Neuronal stem cell (in vitro differentiated cells): Measurements from ENCODE around the gene SRCAP.

ENCODE experiments used
- DNase-seq: peaks from one replicate; pipeline ENCODE4 v3.0.0-alpha.2; 2013; ENCODE audit warnings: low spot score
- H2AFZ ChIP-seq: one replicate; pipeline ENCODE4 v1.6.1; 2013; ENCODE audit warnings: mild to moderate bottlenecking, low read length, inconsistent platforms
- H2AK5ac ChIP-seq: 2 replicates; pipeline ENCODE4 v1.6.1; 2013; ENCODE audit warnings: low read depth, mild to moderate bottlenecking, inconsistent platforms, low read length, moderate library complexity, mixed read lengths
- H2BK120ac ChIP-seq: 2 replicates; pipeline ENCODE4 v1.6.1; 2013; ENCODE audit warnings: low read depth, mild to moderate bottlenecking, inconsistent platforms, low read length, moderate library complexity, mixed read lengths
- H2BK12ac ChIP-seq: one replicate; pipeline ENCODE4 v1.6.1; 2013; ENCODE audit warnings: low read length, inconsistent platforms
- H2BK15ac ChIP-seq: 2 replicates; pipeline ENCODE4 v1.6.1; 2013; ENCODE audit warnings: mild to moderate bottlenecking, low read length, inconsistent platforms, mixed read lengths
- H2BK5ac ChIP-seq: one replicate; pipeline ENCODE4 v1.6.1; 2013; ENCODE audit warnings: inconsistent platforms, mild to moderate bottlenecking, low read length, moderate library complexity
- H3K14ac ChIP-seq: one replicate; pipeline ENCODE4 v1.6.1; 2013; ENCODE audit warnings: low read length, inconsistent platforms
- H3K18ac ChIP-seq: 2 replicates; pipeline ENCODE4 v1.6.1; 2013; ENCODE audit warnings: low read length, inconsistent platforms
- H3K23ac ChIP-seq: 2 replicates; pipeline ENCODE4 v1.6.1; 2013; ENCODE audit warnings: low read depth, mild to moderate bottlenecking, mixed read lengths, low read length, inconsistent platforms; ENCODE audit not compliant: poor library complexity
- H3K27ac ChIP-seq: replicated peaks from 3 replicates; pipeline ENCODE4 v1.5.1; 2013; ENCODE audit warnings: low read length, inconsistent platforms
- H3K27me3 ChIP-seq, 3 experiments: 2 replicates each; pipeline ENCODE4 v1.6.1; 2013; ENCODE audit warnings: low read length in 3 of 3, mild to moderate bottlenecking in 2 of 3, inconsistent platforms in 1 of 3, low read depth in 1 of 3, mixed read lengths in 1 of 3, moderate library complexity in 1 of 3; ENCODE audit not compliant: control insufficient read depth in 3 of 3, insufficient read depth in 3 of 3
- H3K36me3 ChIP-seq, 2 donors: replicated peaks in 1 of 2; 2 replicates each; pipeline ENCODE4 v1.6.1; 2013; ENCODE audit warnings: low read length in 2 of 2; ENCODE audit not compliant: control insufficient read depth in 2 of 2, insufficient read depth in 2 of 2
- H3K4ac ChIP-seq: 2 replicates; pipeline ENCODE4 v1.6.1; 2013; ENCODE audit warnings: inconsistent platforms, mild to moderate bottlenecking, low read length, moderate library complexity
- H3K4me1 ChIP-seq, 2 donors: 1 replicate in 1 of 2; 2 replicates in 1 of 2; pipeline ENCODE4 v1.6.1; 2013; ENCODE audit warnings: low read length in 2 of 2, low read depth in 1 of 2; ENCODE audit not compliant: control insufficient read depth in 2 of 2, insufficient read depth in 1 of 2
- H3K4me2 ChIP-seq: one replicate; pipeline ENCODE4 v1.6.1; 2013; ENCODE audit warnings: mild to moderate bottlenecking, low read length, inconsistent platforms; ENCODE audit not compliant: insufficient read depth, poor library complexity, severe bottlenecking
- H3K4me3 ChIP-seq, 2 donors: 2 replicates each; pipeline ENCODE4 v1.5.1; 2013; ENCODE audit warnings: low read length in 2 of 2, mild to moderate bottlenecking in 2 of 2, inconsistent platforms in 1 of 2, moderate library complexity in 1 of 2
- H3K79me1 ChIP-seq: one replicate; pipeline ENCODE4 v1.6.1; 2013; ENCODE audit warnings: low read depth, mild to moderate bottlenecking, inconsistent platforms, low read length, moderate library complexity
- H3K9ac ChIP-seq: one replicate; pipeline ENCODE4 v1.6.1; 2013; ENCODE audit warnings: mild to moderate bottlenecking, low read depth, low read length, inconsistent platforms; ENCODE audit not compliant: poor library complexity
- H3K9me3 ChIP-seq, 2 donors: replicated peaks in 1 of 2; 2 replicates each; pipeline versions ENCODE3 to v1.6.1; 2013; ENCODE audit warnings: low read length in 2 of 2, mild to moderate bottlenecking in 2 of 2, inconsistent platforms in 1 of 2, low read depth in 1 of 2, mixed read lengths in 1 of 2, moderate library complexity in 1 of 2; ENCODE audit not compliant: control insufficient read depth in 2 of 2, insufficient read depth in 1 of 2
- H4K8ac ChIP-seq: one replicate; pipeline ENCODE4 v1.6.1; 2013; ENCODE audit warnings: low read depth, mild to moderate bottlenecking, inconsistent platforms, low read length, moderate library complexity
- H4K91ac ChIP-seq: one replicate; pipeline ENCODE4 v1.6.1; 2013; ENCODE audit warnings: low read length, low read depth, mild to moderate bottlenecking, inconsistent platforms; ENCODE audit not compliant: poor library complexity
- WGBS, 2 donors: extraction: QIAGEN DNeasy Blood & Tissue Kit; methylation state at CpG; one replicate each; pipeline ENCODE4 v1.1.7; 2013; ENCODE audit warnings: missing lambda C conversion rate in 2 of 2, mixed read lengths in 1 of 2; ENCODE audit not compliant: insufficient read length in 2 of 2, insufficient replicate concordance in 1 of 2; ENCODE audit errors: extremely low coverage in 2 of 2; 5-methylcytosine and 5-hydroxymethylcytosine counted together

The SRCAP gene

DNA sequence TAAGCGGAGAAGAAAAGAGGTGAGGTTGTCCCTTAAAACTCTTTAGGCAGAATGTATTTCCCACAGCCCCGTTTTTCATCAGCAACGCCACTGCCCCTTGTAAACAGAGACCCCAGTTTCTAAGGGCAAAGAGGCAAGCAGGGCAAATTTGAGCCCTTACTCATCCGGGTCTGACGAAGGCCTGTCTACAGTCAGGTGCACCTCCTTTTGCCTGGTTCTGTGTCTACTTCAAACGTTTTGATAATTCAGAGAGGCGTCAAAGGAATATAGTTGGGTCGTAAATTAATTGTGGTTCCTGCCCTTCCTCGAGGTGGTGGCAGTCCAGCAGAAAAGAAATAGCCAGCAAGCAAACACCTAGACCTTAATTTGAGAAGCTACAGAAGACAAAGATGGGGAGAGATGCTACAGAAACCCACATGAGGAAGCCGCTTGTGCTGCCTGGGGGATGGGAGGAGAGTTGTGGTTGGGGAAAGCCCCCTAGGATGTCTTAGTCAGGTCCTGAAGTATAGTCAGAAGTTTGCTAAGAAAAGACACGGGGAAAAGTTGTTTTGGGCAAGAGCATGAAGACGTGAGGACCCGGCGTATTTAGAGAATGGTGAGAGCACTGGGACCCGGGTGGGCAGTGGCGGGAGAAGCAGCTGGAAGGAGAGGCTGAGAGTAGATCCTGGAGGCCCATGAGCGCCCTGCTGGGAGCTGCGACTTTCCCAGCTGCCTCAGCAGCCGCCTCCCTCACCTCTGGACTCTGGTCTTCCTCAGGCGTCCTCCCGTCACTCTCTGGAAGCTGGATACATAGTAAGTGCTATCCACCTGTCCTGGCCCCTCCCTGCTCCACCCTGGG, 38.3 kb upstream of the SRCAP start:
- Histone ChIP-seq H2BK120ac (no peak overlapping the region), H3K36me3 (peaks cover 47 to 66% of the 10 kb centered on the region in 2 donors), H3K27ac (no peak overlapping the region), H3K9ac (no peak overlapping the region), H2BK15ac (no peak overlapping the region), H3K4me2 (peak overlapping the region; percentile 91), H3K4me1 (peaks cover 9 to 23% of the 10 kb centered on the region in 2 donors), H3K4me3 (peak overlapping the region; percentile 17 to 70), H3K27me3 (no peaks in the 10 kb centered on the region), H3K9me3 (no peaks in the 10 kb centered on the region), H3K79me1 (peaks cover 7% of the 10 kb centered on the region), H2AFZ (no peak overlapping the region), H4K8ac (no peak overlapping the region), H2BK12ac (no peak overlapping the region), H4K91ac (no peak overlapping the region), H3K18ac (no peak overlapping the region), H3K23ac (no peak overlapping the region), H2AK5ac (no peak overlapping the region), H3K4ac (no peak overlapping the region), H2BK5ac (peak overlapping the region; percentile 72), H3K14ac (no peak overlapping the region)
- no CpG with 5 or more reads among the region's 21 CpGs for WGBS, 2 donors
- DNase-seq, result no peak

DNA sequence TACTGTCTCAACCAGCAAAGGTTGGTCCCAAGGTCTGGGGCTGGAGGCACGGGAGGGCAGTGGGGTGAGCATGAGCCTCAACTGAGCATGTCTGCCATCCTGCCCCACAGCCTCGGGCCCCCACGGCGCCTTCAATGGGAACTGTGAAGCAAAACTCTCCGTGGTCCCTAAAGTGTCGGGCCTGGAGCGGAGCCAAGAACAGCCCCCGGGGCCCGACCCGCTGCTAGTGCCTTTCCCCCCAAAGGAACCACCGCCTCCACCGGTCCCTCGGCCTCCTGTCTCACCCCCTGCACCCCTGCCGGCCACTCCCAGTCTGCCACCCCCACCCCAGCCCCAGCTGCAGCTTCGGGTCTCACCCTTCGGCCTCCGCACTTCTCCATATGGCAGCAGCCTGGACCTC, 36.5 kb upstream of the SRCAP start:
- H3K23ac ChIP-seq, result no peak overlapping the region
- no peak overlapping the region for H3K14ac ChIP-seq
- H2BK5ac ChIP-seq, result no peak overlapping the region
- no CpG with 5 or more reads among the region's 17 CpGs for WGBS, 2 donors
- no peak overlapping the region for H3K4me2 ChIP-seq
- no peak overlapping the region for H2AK5ac ChIP-seq
- no peak overlapping the region for H3K4ac ChIP-seq
- no peak overlapping the region for H4K8ac ChIP-seq
- H3K27me3 ChIP-seq, result no peaks in the 10 kb centered on the region
- H3K79me1 ChIP-seq, result peaks cover 7% of the 10 kb centered on the region
- H3K9me3 ChIP-seq, result no peaks in the 10 kb centered on the region
- no peak overlapping the region for H2AFZ ChIP-seq
- H3K4me3 ChIP-seq, result no peak overlapping the region
- no peak overlapping the region for H3K18ac ChIP-seq
- no peak for DNase-seq
- peak overlapping the region; percentile 7 for H3K9ac ChIP-seq
- no peak overlapping the region for H3K27ac ChIP-seq
- H3K36me3 ChIP-seq, result peaks cover 52 to 70% of the 10 kb centered on the region in 2 donors
- H3K4me1 ChIP-seq, result peaks cover 8 to 17% of the 10 kb centered on the region in 2 donors
- H2BK120ac ChIP-seq, result no peak overlapping the region
- H2BK15ac ChIP-seq, result no peak overlapping the region
- H2BK12ac ChIP-seq, result no peak overlapping the region
- no peak overlapping the region for H4K91ac ChIP-seq

GRCh38 chr16:30663038-30663437, 35.9 kb upstream of the SRCAP start:
- no peak overlapping the region for H3K18ac ChIP-seq
- peaks cover 8 to 15% of the 10 kb centered on the region in 2 donors for H3K4me1 ChIP-seq
- no peak overlapping the region for H2BK12ac ChIP-seq
- H3K9me3 ChIP-seq, result no peaks in the 10 kb centered on the region
- no peak overlapping the region for H3K9ac ChIP-seq
- H4K91ac ChIP-seq, result no peak overlapping the region
- no peak for DNase-seq
- no peak overlapping the region for H2BK120ac ChIP-seq
- no peak overlapping the region for H2AK5ac ChIP-seq
- no peak overlapping the region for H3K4ac ChIP-seq
- peaks cover 57 to 76% of the 10 kb centered on the region in 2 donors for H3K36me3 ChIP-seq
- no peak overlapping the region for H3K14ac ChIP-seq
- H3K27me3 ChIP-seq, result no peaks in the 10 kb centered on the region
- WGBS, 2 donors, result no CpG with 5 or more reads among the region's 8 CpGs
- H3K27ac ChIP-seq, result no peak overlapping the region
- H2BK15ac ChIP-seq, result no peak overlapping the region
- H3K79me1 ChIP-seq, result peaks cover 7% of the 10 kb centered on the region
- no peak overlapping the region for H2AFZ ChIP-seq
- H3K4me3 ChIP-seq, result no peak overlapping the region
- no peak overlapping the region for H3K23ac ChIP-seq
- no peak overlapping the region for H2BK5ac ChIP-seq
- H3K4me2 ChIP-seq, result no peak overlapping the region
- no peak overlapping the region for H4K8ac ChIP-seq

DNA sequence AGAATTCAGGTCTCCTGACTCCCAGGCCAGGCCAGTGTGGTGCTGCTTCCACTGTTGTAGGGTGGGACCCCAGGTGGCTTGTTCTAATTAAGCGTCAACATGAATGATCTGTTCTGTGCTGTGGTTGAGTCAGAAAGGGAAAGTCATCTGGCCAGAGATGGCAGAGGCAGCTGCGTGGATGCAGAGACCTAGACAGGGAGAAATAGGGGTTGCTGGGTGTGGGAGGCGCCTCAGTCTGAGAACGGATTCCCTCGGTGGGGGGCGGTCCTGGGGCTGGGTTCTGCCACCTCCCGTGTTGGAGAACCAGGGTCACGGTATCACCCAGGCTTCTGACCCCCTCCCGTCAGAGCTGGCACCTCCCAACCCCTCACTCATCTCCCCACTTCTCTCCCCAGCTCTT, 35.2 kb upstream of the SRCAP start:
- H2BK120ac ChIP-seq, result no peak overlapping the region
- H2BK5ac ChIP-seq, result no peak overlapping the region
- H3K27me3 ChIP-seq, result no peaks in the 10 kb centered on the region
- no peak overlapping the region for H3K27ac ChIP-seq
- H4K8ac ChIP-seq, result no peak overlapping the region
- no peak overlapping the region for H2BK12ac ChIP-seq
- no peak overlapping the region for H2BK15ac ChIP-seq
- H3K79me1 ChIP-seq, result peaks cover 7% of the 10 kb centered on the region
- H2AFZ ChIP-seq, result no peak overlapping the region
- WGBS, 2 donors, result no CpG with 5 or more reads among the region's 9 CpGs
- peaks cover 60 to 83% of the 10 kb centered on the region in 2 donors for H3K36me3 ChIP-seq
- DNase-seq, result no peak
- no peak overlapping the region for H4K91ac ChIP-seq
- no peak overlapping the region for H3K9ac ChIP-seq
- no peak overlapping the region for H2AK5ac ChIP-seq
- H3K23ac ChIP-seq, result no peak overlapping the region
- no peak overlapping the region for H3K4ac ChIP-seq
- H3K9me3 ChIP-seq, result no peaks in the 10 kb centered on the region
- H3K4me2 ChIP-seq, result no peak overlapping the region
- H3K14ac ChIP-seq, result no peak overlapping the region
- peaks cover 8 to 15% of the 10 kb centered on the region in 2 donors for H3K4me1 ChIP-seq
- no peak overlapping the region for H3K18ac ChIP-seq
- no peak overlapping the region for H3K4me3 ChIP-seq
